Testis (tissue), 3 donors: ENCODE results near the gene NUDT16. TPM values are rescaled to one million over a fixed set of nuclear protein-coding genes. Genes with fewer than 3 reads are reported as not detected.

ENCODE experiments used
- DNase-seq: peaks from one replicate; pipeline ENCODE4 v3.0.0-alpha.2; 2019
- H3K27ac ChIP-seq, 2 donors: fragments of 200-600 bp; sonication (generic); one replicate each; pipeline ENCODE4 v1.5.1; 2019
- H3K27me3 ChIP-seq: fragments of 200-600 bp; sonication (generic); one replicate; pipeline ENCODE4 v1.5.1; 2019
- H3K36me3 ChIP-seq: fragments of 200-600 bp; sonication (generic); one replicate; pipeline ENCODE4 v1.5.1; 2017; ENCODE audit warnings: low read depth; ENCODE audit errors: missing control alignments
- H3K4me1 ChIP-seq: fragments of 200-600 bp; sonication (generic); one replicate; pipeline ENCODE4 v1.5.1; 2019
- H3K4me3 ChIP-seq, 2 donors: fragments of 200-600 bp; sonication (generic); one replicate each; pipeline ENCODE4 v1.5.1; 2017 to 2019
- H3K9me3 ChIP-seq: fragments of 200-600 bp; sonication (generic); one replicate; pipeline ENCODE4 v1.5.1; 2017
- CTCF ChIP-seq, 3 experiments: fragments of 450-650 bp in 2 of 3; fragments of 200-600 bp in 1 of 3; sonication (generic) in 1 of 3; IDR thresholded peaks; one replicate each; pipeline ENCODE4 v1.5.1; 2016 to 2019; ENCODE audit warnings: antibody characterized with exemption in 3 of 3, mild to moderate bottlenecking in 2 of 3, moderate library complexity in 1 of 3
- POLR2A ChIP-seq: fragments of 450-650 bp; IDR thresholded peaks from one replicate; pipeline ENCODE4 v1.6.1; 2017; ENCODE audit warnings: antibody characterized with exemption, mild to moderate bottlenecking, moderate library complexity
- WGBS, 2 donors: methylation state at CpG; one replicate each; pipeline ENCODE4 v1.1.5; 2018; 5-methylcytosine and 5-hydroxymethylcytosine counted together
- intact Hi-C: fragments of 100-400 bp; cut with DNase I; formaldehyde crosslinking; loops from one replicate; pipeline ENCODE4 v1.15.1; 2023; ENCODE audit warnings: low total_unique reads
- polyA plus RNA-seq: library from polyadenylated mRNA; stranded (reverse); fragments of 350-450 nt; fragmentation: Illumina TruSeq; extraction: RNeasy Lipid Tissue Mini Kit (QIAGEN cat#74804); gene quantifications from one replicate; pipeline ENCODE4 v1.2.3, GENCODE V29; 2014; ENCODE audit warnings: low read depth, low replicate concordance; ENCODE audit not compliant: insufficient read depth
- total RNA-seq, 2 donors: library from RNA; depleted of rRNA; stranded (reverse); fragments of >200 nt; gene quantifications; one replicate each; pipeline ENCODE4 v1.2.3, GENCODE V29; 2016

NUDT16 gene
- total and polyA plus RNA-seq, 3 donors from 2014 or later: 20.6 to 26.4 (median 20.8) TPM

- H3K9me3 ChIP-seq: no peaks in the 10 kb centered on the region
- TF ChIP-seq CTCF (IDR thresholded peaks at IDR 0.05): no peak
- no peak for TF ChIP-seq POLR2A
- WGBS, 2 donors: 21 to 40% methylated on average over 6 of the region's 6 CpGs
- intact Hi-C loops: no loop called here
- no peaks in the 10 kb centered on the region for H3K36me3 ChIP-seq
- peak; percentile 71 for DNase-seq
- peak overlapping the region; percentile 59 to 77 for H3K27ac ChIP-seq
- H3K4me1 ChIP-seq: peaks cover 28% of the 10 kb centered on the region
- no peaks in the 10 kb centered on the region for H3K27me3 ChIP-seq
- no peak overlapping the region for H3K4me3 ChIP-seq
Observed at GRCh38 chr3:131386429-131387165, 5.0 kb downstream of the NUDT16 start.

GRCh38 chr3:131387796-131388489 lies 6.4 kb downstream of the NUDT16 start:
- Histone ChIP-seq H3K27ac (peak overlapping the region; percentile 59 to 77), H3K36me3 (no peaks in the 10 kb centered on the region), H3K27me3 (no peaks in the 10 kb centered on the region), H3K4me3 (no peak overlapping the region), H3K9me3 (no peaks in the 10 kb centered on the region), H3K4me1 (peaks cover 20% of the 10 kb centered on the region)
- TF ChIP-seq CTCF (IDR thresholded peaks at IDR 0.05): no peak
- no peak for TF ChIP-seq POLR2A
- intact Hi-C loops: no loop called here
- no peak for DNase-seq
- WGBS, 2 donors: 20 to 50% methylated on average over 1 of the region's 1 CpG

- no peak for TF ChIP-seq CTCF (IDR thresholded peaks at IDR 0.05)
- no peak for TF ChIP-seq POLR2A
- H3K36me3 ChIP-seq: no peaks in the 10 kb centered on the region
- DNase-seq: no peak
- H3K27me3 ChIP-seq: no peaks in the 10 kb centered on the region
- peaks cover 16% of the 10 kb centered on the region for H3K4me1 ChIP-seq
- WGBS, 2 donors: 55 to 61% methylated on average over 2 of the region's 2 CpGs
- no peak overlapping the region for H3K27ac ChIP-seq
- H3K4me3 ChIP-seq: no peak overlapping the region
- intact Hi-C loops: no loop called here
- H3K9me3 ChIP-seq: no peaks in the 10 kb centered on the region
Observed at GRCh38 chr3:131388490-131388799, 6.9 kb downstream of the NUDT16 start.

GRCh38 chr3:131390331-131390730 lies 8.8 kb downstream of the NUDT16 start:
- DNase-seq: no peak
- 84 to 85% methylated on average over 2 of the region's 2 CpGs for WGBS, 2 donors
- intact Hi-C loops: no loop called here
- H3K9me3 ChIP-seq: no peaks in the 10 kb centered on the region
- no peak for TF ChIP-seq POLR2A
- no peak for TF ChIP-seq CTCF (IDR thresholded peaks at IDR 0.05)
- no peak overlapping the region for H3K27ac ChIP-seq
- H3K36me3 ChIP-seq: no peaks in the 10 kb centered on the region
- H3K4me3 ChIP-seq: no peak overlapping the region
- peaks cover 16% of the 10 kb centered on the region for H3K4me1 ChIP-seq
- no peaks in the 10 kb centered on the region for H3K27me3 ChIP-seq
